ENCODE results near the gene CPT1B.

The CPT1B gene

DNA sequence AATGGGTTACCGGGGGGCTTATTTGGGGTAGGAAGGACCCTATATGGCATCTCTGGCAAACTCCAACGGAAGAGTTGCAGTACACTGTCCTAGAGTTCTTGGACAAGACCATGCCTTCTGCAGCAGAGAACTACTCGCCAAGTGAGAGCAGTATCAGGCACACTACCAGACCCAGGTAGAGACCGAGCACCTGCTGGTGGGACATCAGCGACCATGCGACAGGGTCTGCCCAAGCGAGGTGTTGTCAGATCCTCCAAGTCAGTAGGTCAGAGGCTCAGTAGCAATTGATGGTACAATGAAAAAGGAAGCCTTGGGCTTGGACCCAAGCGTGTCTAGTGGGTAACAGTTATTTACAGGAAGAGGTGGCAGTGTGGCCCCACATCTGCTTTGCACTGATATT is 7.6 kb upstream of the CPT1B start:
- no peak for DNase-seq (ENCODE audit: low read depth in 2 of 2)

GRCh38 chr22:50585238-50585637 is 7.0 kb upstream of the CPT1B start:
- DNase-seq (ENCODE audit: low read depth in 2 of 2), result no peak

DNA sequence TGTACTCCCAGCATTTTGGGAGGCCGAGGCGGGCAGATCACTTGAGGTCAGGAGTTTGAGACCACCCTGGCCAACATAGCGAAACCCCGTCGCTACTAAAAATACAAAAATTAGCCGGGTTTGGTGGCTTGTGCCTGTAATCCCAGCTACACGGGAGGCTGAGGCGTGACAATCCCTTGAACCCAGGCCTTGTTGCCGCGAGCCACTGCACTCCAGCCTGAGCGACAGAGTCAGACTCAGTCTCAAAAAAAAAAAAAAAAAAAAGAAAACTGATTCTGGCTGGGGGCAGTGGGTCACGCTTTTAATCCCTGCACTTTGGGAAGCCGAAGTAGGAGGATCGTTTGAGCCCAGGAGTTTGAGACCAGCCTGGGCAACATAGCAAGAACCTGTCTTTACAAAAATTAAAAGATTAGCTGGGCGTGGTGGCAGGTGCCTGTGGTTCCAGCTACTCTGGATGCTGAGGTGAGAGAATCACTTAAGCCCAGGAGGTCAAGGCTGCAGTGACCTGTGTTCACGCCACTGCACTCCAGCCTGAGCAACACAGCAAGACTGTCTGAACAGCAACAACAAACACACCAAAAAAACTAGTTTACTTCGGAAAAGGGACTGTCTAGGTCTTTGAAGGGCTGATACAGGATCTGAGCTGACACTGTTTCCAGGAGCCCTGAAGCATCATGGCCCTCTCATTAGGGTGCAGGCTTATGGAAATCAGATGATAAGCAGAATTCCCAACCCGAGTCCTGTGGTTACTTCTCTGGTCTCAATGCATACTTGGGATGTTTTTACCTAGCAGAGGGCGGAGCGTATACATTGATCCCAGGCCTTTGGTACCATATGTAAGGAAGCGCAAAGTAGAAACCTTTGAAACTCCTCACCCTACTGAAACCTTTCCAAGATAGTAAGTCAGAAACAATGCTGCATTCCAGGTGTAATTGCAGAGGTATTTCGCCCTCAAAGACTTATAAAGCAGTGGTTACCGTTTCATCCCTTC is 6.2 kb upstream of the CPT1B start:
- DNase-seq (ENCODE audit: low read depth in 2 of 2), result no peak

- DNase-seq (ENCODE audit: low read depth in 2 of 2), result no peak
These were observed 5.2 kb upstream of the CPT1B start for GRCh38 chr22:50583294-50583861.

DNA sequence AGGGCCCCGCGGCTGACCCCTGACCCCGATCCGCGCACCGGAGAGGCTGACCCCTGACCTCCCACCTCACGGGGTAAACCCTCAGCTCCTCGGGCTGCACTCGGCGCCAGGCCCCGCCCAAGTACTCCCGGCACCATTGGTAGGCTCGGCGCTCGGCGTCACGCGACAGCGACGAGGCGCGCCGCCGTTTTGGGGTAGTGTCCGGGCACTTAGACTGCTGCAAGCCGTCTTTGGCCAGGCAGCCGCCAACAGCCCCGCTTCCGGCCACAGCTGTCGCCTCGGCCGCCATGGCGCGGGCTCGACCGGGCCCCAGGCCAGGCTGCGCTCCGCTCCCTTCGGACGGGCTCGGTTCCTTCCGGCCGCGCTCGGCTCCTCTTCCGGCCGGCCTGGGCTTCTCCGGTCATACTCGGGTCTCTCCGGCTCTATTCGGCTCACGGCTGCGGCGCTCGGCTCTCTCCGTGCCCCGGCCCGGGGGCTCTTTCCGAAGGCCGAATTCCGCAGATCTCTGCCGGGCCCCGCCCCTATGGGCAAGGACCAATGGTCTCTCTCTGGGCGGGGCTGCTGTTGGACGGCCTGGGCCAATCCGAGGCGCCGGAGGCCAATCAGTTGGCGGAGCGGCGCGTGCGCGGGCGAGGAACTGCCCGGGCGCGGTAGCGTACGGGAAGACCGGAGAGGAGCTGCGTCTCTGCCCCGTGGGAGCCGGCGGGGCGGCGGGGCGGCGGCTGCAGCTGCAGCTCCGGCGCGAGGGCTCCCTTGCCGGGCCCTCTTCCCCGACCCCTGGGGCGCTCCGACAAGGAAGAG is 4.5 kb upstream of the CPT1B start, which contains the start of gene CHKB:
Gene CHKB, minus strand, starts transcription at position 357 of the 801 bp plus-strand sequence. Its CDS starts 68 bp downstream, at position 289.
- peak; percentile 94 to 95 for DNase-seq (ENCODE audit: low read depth in 2 of 2)

GRCh38 chr22:50581950-50582492 is 3.8 kb upstream of the CPT1B start:
- no peak for DNase-seq (ENCODE audit: low read depth in 2 of 2)

GRCh38 chr22:50581031-50581949 is 3.1 kb upstream of the CPT1B start:
- no peak for DNase-seq (ENCODE audit: low read depth in 2 of 2)

DNA sequence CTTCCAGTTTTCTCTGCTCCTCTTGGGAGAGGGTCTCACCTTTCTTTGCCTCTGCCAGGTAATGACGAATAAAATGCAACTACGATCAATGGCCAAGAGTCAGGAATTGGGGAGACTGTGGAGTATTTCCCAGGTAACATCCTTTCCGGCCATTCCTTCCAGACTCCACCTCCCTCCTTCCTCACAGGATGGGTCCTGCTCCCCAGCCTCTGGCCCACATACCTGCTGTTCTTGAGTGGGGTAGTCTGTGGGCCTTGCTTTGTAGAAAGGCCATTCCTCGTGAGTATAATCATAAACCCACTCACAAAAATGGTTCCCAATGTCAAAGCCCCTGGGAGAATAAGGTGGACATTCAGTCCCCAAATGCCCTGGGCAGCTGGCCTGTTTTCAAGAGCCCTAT is 1.5 kb upstream of the CPT1B start:
- no peak for DNase-seq (ENCODE audit: low read depth in 2 of 2)

- DNase-seq (ENCODE audit: low read depth in 2 of 2), result no peak
These were observed 616 bp upstream of the CPT1B start for GRCh38 chr22:50578776-50579310.

DNA sequence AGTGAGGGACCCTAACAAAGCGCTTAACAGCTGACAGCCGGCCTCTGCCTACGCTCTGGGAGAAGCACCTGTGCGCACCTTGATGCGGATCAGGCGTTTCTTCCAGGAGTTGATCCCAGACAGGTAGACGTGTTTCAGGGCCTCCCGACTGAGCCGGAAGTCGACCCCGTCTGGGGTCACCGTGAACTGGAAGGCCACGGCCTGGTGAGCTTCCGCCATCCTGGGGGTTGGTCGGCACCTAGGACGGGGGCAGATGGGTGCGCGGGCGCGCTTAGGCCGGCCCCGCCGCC is 585 bp downstream of the CPT1B start:
- no peak for DNase-seq (ENCODE audit: low read depth in 2 of 2)

- DNase-seq (ENCODE audit: low read depth in 2 of 2), result no peak
These were observed 1.2 kb downstream of the CPT1B start for GRCh38 chr22:50576806-50577696.

GRCh38 chr22:50576070-50576469 is 2.2 kb downstream of the CPT1B start:
- DNase-seq (ENCODE audit: low read depth in 2 of 2), result no peak

DNA sequence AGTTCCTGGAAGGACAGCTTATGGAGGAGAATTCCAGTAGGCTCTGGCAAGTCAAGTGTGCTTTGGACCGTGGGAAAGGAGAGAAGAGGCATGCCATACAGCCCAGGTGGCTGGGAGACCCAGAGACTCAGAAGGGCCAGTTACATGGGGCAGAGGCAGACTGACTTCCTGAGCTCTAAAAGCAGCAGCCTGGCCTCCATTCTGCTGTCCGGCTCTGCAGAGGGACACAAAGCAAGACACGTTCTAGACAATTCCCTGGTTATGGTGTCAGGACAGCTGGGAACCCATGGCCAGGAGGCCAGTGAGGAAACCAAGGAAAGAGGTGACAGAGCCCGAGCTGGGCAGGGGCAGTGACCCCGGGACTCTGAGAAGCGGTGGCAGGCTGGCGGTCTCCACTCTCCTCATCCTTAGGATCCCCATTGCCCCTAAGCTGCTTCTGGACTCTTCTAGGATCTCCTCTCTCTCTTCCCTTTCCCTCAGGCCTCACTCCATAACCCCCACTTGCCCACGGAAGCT is 2.7 kb downstream of the CPT1B start:
- no peak for DNase-seq (ENCODE audit: low read depth in 2 of 2)

DNA sequence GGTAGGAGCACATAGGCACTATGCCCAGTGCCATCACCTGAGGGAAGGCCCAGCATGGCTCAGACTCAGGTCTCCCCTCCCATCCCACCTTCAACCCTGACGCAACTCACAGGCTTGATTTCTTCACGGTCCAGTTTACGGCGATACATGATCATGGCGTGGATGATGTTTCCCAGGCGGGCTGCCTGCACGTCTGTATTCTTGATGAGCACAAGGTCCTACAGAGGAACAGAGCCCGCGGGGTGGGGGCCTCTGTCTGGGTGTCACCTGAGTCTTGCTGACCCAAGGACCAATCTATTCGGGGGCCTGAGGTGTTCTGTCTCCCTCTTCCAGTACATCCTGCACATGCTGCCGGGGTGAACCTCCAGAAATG is 3.9 kb downstream of the CPT1B start:
- DNase-seq (ENCODE audit: low read depth in 2 of 2), result no peak

- DNase-seq (ENCODE audit: low read depth in 2 of 2), result no peak
These were observed 4.5 kb downstream of the CPT1B start for GRCh38 chr22:50573491-50574382.

- no peak for DNase-seq (ENCODE audit: low read depth in 2 of 2)
These were observed 5.3 kb downstream of the CPT1B start for GRCh38 chr22:50572965-50573364.

DNA sequence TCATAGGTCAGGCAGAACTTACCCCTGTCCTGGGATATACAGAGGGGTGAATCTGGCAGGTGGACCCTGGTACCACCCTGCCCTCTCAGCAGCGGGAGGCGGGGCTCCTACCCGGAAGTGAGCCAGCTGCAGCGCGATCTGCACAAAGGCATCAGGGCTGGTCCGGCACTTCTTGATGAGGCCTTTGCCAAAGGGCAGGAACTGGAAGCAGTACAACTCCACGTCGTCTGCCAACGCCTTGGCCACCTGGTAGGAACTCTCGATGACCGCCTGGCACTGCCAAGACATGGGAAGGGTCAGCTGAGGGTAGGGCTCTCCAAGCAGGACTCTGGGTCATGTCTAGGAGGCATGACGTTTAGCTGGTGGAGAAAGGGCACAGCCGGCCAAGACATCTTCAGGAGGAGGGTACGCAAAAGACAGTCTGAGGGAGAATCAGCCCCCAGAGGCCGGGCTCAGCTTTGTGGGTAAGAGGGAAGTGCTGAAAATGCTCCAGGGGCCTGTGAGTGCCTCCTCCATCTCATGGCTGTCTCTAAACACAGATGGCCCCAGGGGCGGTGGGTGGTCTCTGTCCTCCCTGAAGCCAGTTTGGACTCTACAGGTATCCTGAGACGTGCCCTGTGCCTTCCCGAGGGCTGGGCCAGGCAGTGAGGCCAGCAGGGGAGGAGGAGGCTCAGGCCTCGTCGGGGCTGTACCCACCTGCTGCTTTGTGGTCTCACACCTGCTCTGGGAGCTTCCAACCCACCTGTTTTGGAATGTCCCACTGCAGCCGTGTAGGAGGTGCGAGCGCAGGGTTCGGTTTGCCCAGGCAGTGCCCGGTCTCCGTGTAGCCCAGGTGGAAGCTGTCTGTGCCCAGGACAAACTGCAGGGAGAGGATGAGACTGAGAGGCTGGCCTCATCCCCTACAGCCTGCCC is 6.7 kb downstream of the CPT1B start:
- no peak for DNase-seq (ENCODE audit: low read depth in 2 of 2)

DNA sequence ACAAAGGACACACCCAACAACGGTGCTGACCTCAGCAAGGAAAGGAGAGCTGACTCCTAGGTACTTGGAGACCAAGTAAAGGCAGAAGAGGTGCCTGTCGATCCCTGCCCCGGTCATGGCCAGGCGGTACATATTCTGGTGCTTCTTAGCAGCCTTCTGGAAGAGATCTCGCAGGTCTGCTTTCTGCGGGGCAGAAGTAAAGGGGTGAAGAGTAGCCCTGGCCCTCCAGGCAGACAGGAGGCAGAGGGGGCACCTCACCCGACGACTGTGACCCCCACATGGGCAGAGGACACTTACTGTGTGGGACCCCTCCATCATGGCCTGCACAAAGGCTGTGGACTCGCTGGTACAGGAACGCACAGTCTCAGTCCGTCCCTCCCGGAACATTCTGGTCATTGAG is 7.4 kb downstream of the CPT1B start:
- no peak for DNase-seq (ENCODE audit: low read depth in 2 of 2)
